Stomach (tissue), 9 donors: ENCODE data around the gene MINDY3. TPM values are rescaled to one million over a fixed set of nuclear protein-coding genes. Genes with fewer than 3 reads are reported as not detected.

ENCODE experiments used
- DNase-seq, 2 donors: peaks; one replicate each; pipeline versions ENCODE4 v3.0.0 to v3.0.0-alpha.2; 2013 to 2019
- H3K27ac ChIP-seq, 5 donors: fragments of 200-600 bp in 4 of 5; sonication (generic) in 4 of 5; one replicate each; pipeline ENCODE4 v1.5.1; 2013 to 2019; ENCODE audit warnings: mild to moderate bottlenecking in 1 of 5, moderate library complexity in 1 of 5
- H3K27me3 ChIP-seq, 3 donors: fragments of 200-600 bp; sonication (generic); one replicate each; pipeline ENCODE4 v1.5.1; 2017 to 2019; ENCODE audit warnings: mixed run types in 1 of 3
- H3K36me3 ChIP-seq, 4 donors: fragments of 200-600 bp; sonication (generic); 1 replicate in 3 of 4; 2 replicates in 1 of 4; pipeline ENCODE4 v1.5.1; 2016 to 2019
- H3K4me1 ChIP-seq, 4 donors: fragments of 200-600 bp; sonication (generic); one replicate each; pipeline ENCODE4 v1.5.1; 2016 to 2019
- H3K4me3 ChIP-seq, 4 donors: fragments of 200-600 bp; sonication (generic) in 3 of 4; one replicate each; pipeline ENCODE4 v1.5.1; 2016 to 2019; ENCODE audit warnings: mild to moderate bottlenecking in 1 of 4
- H3K9me3 ChIP-seq, 4 donors: fragments of 200-600 bp; sonication (generic); one replicate each; pipeline ENCODE4 v1.5.1; 2016 to 2019
- CTCF ChIP-seq, 7 experiments: fragments of 450-650 bp in 4 of 7; fragments of 200-600 bp in 3 of 7; sonication (generic) in 3 of 7; IDR thresholded peaks; one replicate each; pipeline ENCODE4 v1.5.1; 2016 to 2019; ENCODE audit warnings: antibody characterized with exemption in 7 of 7, control low read depth in 2 of 7, mild to moderate bottlenecking in 1 of 7
- EP300 ChIP-seq: sonication (generic); formaldehyde crosslinking; IDR thresholded peaks from one replicate; pipeline ENCODE4 v1.6.1; 2017; ENCODE audit warnings: antibody characterized with exemption
- POLR2A ChIP-seq, 4 donors: fragments of 450-650 bp; IDR thresholded peaks; one replicate each; pipeline ENCODE4 v1.6.1; 2016; ENCODE audit warnings: antibody characterized with exemption in 4 of 4, control low read depth in 2 of 4, mild to moderate bottlenecking in 1 of 4, moderate library complexity in 1 of 4
- POLR2AphosphoS5 ChIP-seq, 3 donors: sonication (generic); formaldehyde crosslinking; IDR thresholded peaks; one replicate each; pipeline ENCODE4 v1.6.1; 2016; ENCODE audit warnings: antibody characterized with exemption in 3 of 3
- WGBS, 5 donors: extraction: QIAGEN DNeasy Blood & Tissue Kit in 3 of 5; methylation state at CpG; one replicate each; pipeline versions ENCODE4 v1.1.5 to v1.1.7; 2013 to 2018; 5-methylcytosine and 5-hydroxymethylcytosine counted together
- intact Hi-C: fragments of 100-400 bp; cut with DNase I; formaldehyde crosslinking; loops from one replicate; pipeline ENCODE4 v1.15.1; 2023; ENCODE audit warnings: low total_unique reads
- polyA plus RNA-seq, 3 donors: library from polyadenylated mRNA; stranded (reverse); fragments of 200-250 nt; gene quantifications; one replicate each; pipeline ENCODE4 v1.2.3, GENCODE V29; 2013
- total RNA-seq, 5 donors: library from RNA; depleted of rRNA; stranded (reverse); fragments of >200 nt; gene quantifications; one replicate each; pipeline versions ENCODE4 v1.1.0 to v1.2.3, GENCODE V29; 2014 to 2016
- donor health status: healthy with polysubstance abuse.
- donor health status: Bipolar disorder and iron deficiency.
- donor health status: healthy.

The MINDY3 gene
- total and polyA plus RNA-seq, 8 donors: 7.6 to 55.4 (median 17.6) TPM

- intact Hi-C loops: no loop called here
These were observed 59.2 kb downstream of the MINDY3 start for GRCh38 chr10:15801147-15801546.

GRCh38 chr10:15797346-15797745 lies 63.0 kb downstream of the MINDY3 start:
- no peak for DNase-seq
- Histone ChIP-seq H3K36me3 (peaks cover 0 to 36% (median 26%) of the 10 kb centered on the region in 4 donors), H3K4me3 (no peak overlapping the region), H3K4me1 (peaks cover 0 to 6% (median under 1%) of the 10 kb centered on the region in 4 donors), H3K9me3 (peaks cover 0 to 11% (median 8%) of the 10 kb centered on the region in 4 donors), H3K27ac (no peak overlapping the region), H3K27me3 (no peaks in the 10 kb centered on the region)
- 72 to 85% (median 80%) methylated on average over 2 of the region's 2 CpGs for WGBS, 5 donors
- TF ChIP-seq POLR2A (IDR thresholded peaks at IDR 0.05) (no peak), POLR2AphosphoS5 (IDR thresholded peaks at IDR 0.05) (no peak)
- intact Hi-C loops: no loop called here

More at GRCh38 chr10:15801147-15801546, 59.2 kb downstream of the MINDY3 start:
- 91 to 100% (median 98%) methylated on average over 1 of the region's 1 CpG for WGBS, 5 donors
- H3K4me1 ChIP-seq: peaks cover 0 to 6% (median 0%) of the 10 kb centered on the region in 4 donors
- no peak overlapping the region for H3K4me3 ChIP-seq
- H3K9me3 ChIP-seq: peaks cover 0 to 11% (median 8%) of the 10 kb centered on the region in 4 donors
- H3K27me3 ChIP-seq: no peaks in the 10 kb centered on the region
- H3K36me3 ChIP-seq: peaks cover 0 to 43% (median 33%) of the 10 kb centered on the region in 4 donors
- no peak for DNase-seq
- TF ChIP-seq POLR2A (IDR thresholded peaks at IDR 0.05): no peak
- TF ChIP-seq CTCF (IDR thresholded peaks at IDR 0.05): no peak
- TF ChIP-seq EP300: no peak
- no peak overlapping the region for H3K27ac ChIP-seq

DNA sequence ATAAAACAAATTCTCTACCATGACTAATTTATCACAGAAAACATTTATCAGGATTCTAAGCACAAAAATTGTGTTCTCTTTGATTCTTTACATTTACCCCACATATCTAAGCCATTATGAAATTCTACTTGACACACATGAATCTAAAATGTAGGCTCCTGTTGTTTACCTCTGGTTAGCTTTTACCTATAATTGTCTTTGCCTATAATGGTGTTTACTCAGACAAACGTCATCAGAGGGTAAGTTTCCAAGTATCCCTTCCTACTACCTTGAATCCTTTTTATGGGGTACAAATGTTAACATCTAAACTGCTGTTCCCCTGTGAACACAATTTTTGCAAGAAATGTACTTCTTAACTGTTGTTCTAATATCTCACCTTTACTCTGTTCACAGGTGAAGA lies 63.5 kb downstream of the MINDY3 start:
- 40 to 64% (median 55%) methylated on average over 1 of the region's 1 CpG for WGBS, 5 donors
- peaks cover 0 to 11% (median 8%) of the 10 kb centered on the region in 4 donors for H3K9me3 ChIP-seq
- H3K36me3 ChIP-seq: peaks cover 0 to 30% (median 26%) of the 10 kb centered on the region in 4 donors
- TF ChIP-seq CTCF (IDR thresholded peaks at IDR 0.05): no peak
- no peak overlapping the region for H3K4me3 ChIP-seq
- peaks cover 0 to 9% (median 3%) of the 10 kb centered on the region in 4 donors for H3K4me1 ChIP-seq
- H3K27ac ChIP-seq: no peak overlapping the region
- H3K27me3 ChIP-seq: no peaks in the 10 kb centered on the region
- no peak for DNase-seq
- intact Hi-C loops: no loop called here

- H3K27ac ChIP-seq: no peak overlapping the region
- peaks cover 0 to 8% (median 7%) of the 10 kb centered on the region in 4 donors for H3K9me3 ChIP-seq
- no peaks in the 10 kb centered on the region for H3K27me3 ChIP-seq
- peaks cover 0 to 14% (median 5%) of the 10 kb centered on the region in 4 donors for H3K4me1 ChIP-seq
- no peak for DNase-seq
- no peak for TF ChIP-seq CTCF (IDR thresholded peaks at IDR 0.05)
- TF ChIP-seq EP300: no peak
- TF ChIP-seq POLR2A (IDR thresholded peaks at IDR 0.05): no peak
- no peak for TF ChIP-seq POLR2AphosphoS5 (IDR thresholded peaks at IDR 0.05)
- H3K36me3 ChIP-seq: peaks cover 0 to 25% (median 23%) of the 10 kb centered on the region in 4 donors
- intact Hi-C loops: no loop called here
- 84 to 90% (median 87%) methylated on average over 5 of the region's 5 CpGs for WGBS, 5 donors
- no peak overlapping the region for H3K4me3 ChIP-seq
These were observed 64.1 kb downstream of the MINDY3 start for GRCh38 chr10:15796098-15796759.
